Mesendoderm (in vitro differentiated cells): ENCODE results near the gene AP4M1.
"Not testable (repeated sequence)": the region's sequence is repeated elsewhere in the genome, so short reads cannot be mapped to it uniquely, and the experiment has no call there.

Source experiments
- DNase-seq: peaks from one replicate; pipeline ENCODE4 v3.0.0; 2013
- H2AK5ac ChIP-seq: 2 replicates; pipeline ENCODE4 v1.6.1; 2013; ENCODE audit warnings: low read length, inconsistent platforms
- H2BK120ac ChIP-seq: 2 replicates; pipeline ENCODE4 v1.6.1; 2013; ENCODE audit warnings: low read depth, mild to moderate bottlenecking, low read length, moderate library complexity, mixed read lengths
- H2BK15ac ChIP-seq: replicated peaks from 2 replicates; pipeline ENCODE4 v1.6.1; 2013; ENCODE audit warnings: low read depth, mild to moderate bottlenecking, moderate library complexity
- H2BK5ac ChIP-seq: 2 replicates; pipeline ENCODE4 v1.6.1; 2013; ENCODE audit warnings: low read length, inconsistent platforms
- H3K18ac ChIP-seq: 2 replicates; pipeline ENCODE4 v1.6.1; 2013; ENCODE audit warnings: mild to moderate bottlenecking, low read length, mixed read lengths
- H3K23ac ChIP-seq: one replicate; pipeline ENCODE4 v1.6.1; 2013; ENCODE audit warnings: low read length
- H3K27ac ChIP-seq: 2 replicates; pipeline ENCODE4 v1.5.1; 2013; ENCODE audit warnings: low read depth, mild to moderate bottlenecking, inconsistent platforms, low read length, moderate library complexity
- H3K27me3 ChIP-seq: 2 replicates; pipeline ENCODE4 v1.6.1; 2013; ENCODE audit warnings: low read length, control low read depth, mild to moderate bottlenecking, inconsistent platforms; ENCODE audit not compliant: insufficient read depth, poor library complexity
- H3K36me3 ChIP-seq: 2 replicates; pipeline ENCODE4 v1.6.1; 2013; ENCODE audit warnings: low read length, inconsistent platforms; ENCODE audit not compliant: control insufficient read depth, insufficient read depth
- H3K4ac ChIP-seq: one replicate; pipeline ENCODE4 v1.6.1; 2013; ENCODE audit warnings: low read depth, mild to moderate bottlenecking, low read length, moderate library complexity
- H3K4me1 ChIP-seq: 2 replicates; pipeline ENCODE4 v1.6.1; 2013; ENCODE audit warnings: low read depth, low read length, inconsistent platforms; ENCODE audit not compliant: control insufficient read depth
- H3K4me2 ChIP-seq: 2 replicates; pipeline ENCODE4 v1.6.1; 2013; ENCODE audit warnings: low read length
- H3K4me3 ChIP-seq: 2 replicates; pipeline ENCODE4 v1.5.1; 2013; ENCODE audit warnings: mild to moderate bottlenecking, low read length
- H3K56ac ChIP-seq: one replicate; pipeline ENCODE4 v1.6.1; 2013; ENCODE audit warnings: low read length
- H3K79me1 ChIP-seq: 2 replicates; pipeline ENCODE4 v1.6.1; 2013; ENCODE audit warnings: low read length, inconsistent platforms
- H3K79me2 ChIP-seq: 2 replicates; pipeline ENCODE4 v1.6.1; 2013; ENCODE audit warnings: mild to moderate bottlenecking, low read length; ENCODE audit not compliant: control insufficient read depth, insufficient read depth
- H3K9ac ChIP-seq: 2 replicates; pipeline ENCODE4 v1.6.1; 2013; ENCODE audit warnings: low read length, inconsistent platforms
- H4K5ac ChIP-seq: one replicate; pipeline ENCODE4 v1.6.1; 2013; ENCODE audit warnings: low read length
- H4K8ac ChIP-seq: one replicate; pipeline ENCODE4 v1.6.1; 2013; ENCODE audit warnings: low read depth, mild to moderate bottlenecking, control low read depth, low read length, moderate library complexity
- WGBS: extraction: QIAGEN DNeasy Blood & Tissue Kit; methylation state at CpG from one replicate; pipeline ENCODE4 v1.1.7; 2013; ENCODE audit warnings: low lambda C conversion rate, missing lambda C conversion rate; ENCODE audit not compliant: insufficient coverage; ENCODE audit errors: extremely low coverage; 5-methylcytosine and 5-hydroxymethylcytosine counted together

The AP4M1 gene

GRCh38 chr7:100128637-100128963 is 27.2 kb downstream of the AP4M1 start:
- Histone ChIP-seq H4K5ac (no peak overlapping the region), H2BK15ac (no peak overlapping the region), H3K56ac (no peak overlapping the region), H3K27ac (no peak overlapping the region), H3K9ac (no peak overlapping the region), H3K4me1 (peaks cover 2% of the 10 kb centered on the region), H2BK5ac (no peak overlapping the region), H2BK120ac (no peak overlapping the region), H3K4me2 (no peak overlapping the region), H4K8ac (no peak overlapping the region), H3K27me3 (no peaks in the 10 kb centered on the region), H3K4ac (no peak overlapping the region), H3K36me3 (no peaks in the 10 kb centered on the region), H2AK5ac (no peak overlapping the region), H3K23ac (no peak overlapping the region), H3K79me2 (no peaks in the 10 kb centered on the region), H3K4me3 (no peak overlapping the region), H3K79me1 (no peaks in the 10 kb centered on the region), H3K18ac (no peak overlapping the region)
- WGBS, result no CpG with 5 or more reads among the region's 1 CpG
- DNase-seq, result no peak

GRCh38 chr7:100130220-100130607 is 28.8 kb downstream of the AP4M1 start:
- not testable (repeated sequence) for H4K5ac ChIP-seq, H3K18ac ChIP-seq, H3K36me3 ChIP-seq, H3K4me1 ChIP-seq, H3K4me2 ChIP-seq, H3K9ac ChIP-seq, H3K79me1 ChIP-seq, H3K23ac ChIP-seq, H2BK5ac ChIP-seq, H2BK15ac ChIP-seq, H3K56ac ChIP-seq, H2BK120ac ChIP-seq, H2AK5ac ChIP-seq, H3K27me3 ChIP-seq, H3K4me3 ChIP-seq, H3K27ac ChIP-seq, DNase-seq, H4K8ac ChIP-seq, H3K4ac ChIP-seq, H3K79me2 ChIP-seq
- WGBS, result no CpG with 5 or more reads among the region's 1 CpG

GRCh38 chr7:100130608-100131453 is 29.4 kb downstream of the AP4M1 start:
- Histone ChIP-seq H3K18ac (no peak overlapping the region), H3K79me1 (no peaks in the 10 kb centered on the region), H4K8ac (no peak overlapping the region), H4K5ac (no peak overlapping the region), H3K4ac (no peak overlapping the region), H3K27me3 (no peaks in the 10 kb centered on the region), H3K56ac (peak overlapping the region; percentile 52), H3K36me3 (no peaks in the 10 kb centered on the region), H3K27ac (no peak overlapping the region), H2BK15ac (no peak overlapping the region), H3K4me3 (no peak overlapping the region), H3K4me1 (peaks cover 2% of the 10 kb centered on the region), H3K9ac (peak overlapping the region; percentile 67), H3K79me2 (no peaks in the 10 kb centered on the region), H3K23ac (no peak overlapping the region), H2AK5ac (no peak overlapping the region), H2BK5ac (no peak overlapping the region), H2BK120ac (no peak overlapping the region), H3K4me2 (peak overlapping the region; percentile 42)
- no CpG with 5 or more reads among the region's 24 CpGs for WGBS
- DNase-seq, result peak; percentile 88

DNA sequence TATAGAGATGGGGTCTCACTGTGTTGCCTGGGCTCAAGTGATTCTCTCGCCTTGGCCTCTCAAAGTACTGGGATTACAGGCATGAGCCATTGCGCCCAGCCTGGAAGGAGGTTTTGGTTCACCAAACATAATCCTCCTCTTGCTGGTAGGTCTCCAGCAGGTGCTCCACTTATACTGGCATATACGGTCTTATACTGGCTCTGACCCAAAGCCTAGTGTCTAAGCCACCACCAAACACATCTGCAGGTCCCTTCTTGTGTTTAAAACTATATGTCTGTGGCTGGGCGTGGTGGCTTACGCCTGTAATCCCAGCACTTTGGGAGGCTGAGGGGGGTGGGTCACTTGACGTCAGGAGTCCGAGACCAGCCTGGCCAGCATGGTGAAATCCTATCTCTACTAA is 30.7 kb downstream of the AP4M1 start:
- DNase-seq, result no peak
- Histone ChIP-seq H2BK15ac (no peak overlapping the region), H3K56ac (no peak overlapping the region), H3K79me1 (no peaks in the 10 kb centered on the region), H3K79me2 (no peaks in the 10 kb centered on the region), H3K4ac (no peak overlapping the region), H2AK5ac (no peak overlapping the region), H3K9ac (no peak overlapping the region), H4K5ac (no peak overlapping the region), H3K4me2 (no peak overlapping the region), H3K18ac (no peak overlapping the region), H2BK5ac (no peak overlapping the region), H4K8ac (no peak overlapping the region), H3K4me3 (no peak overlapping the region), H2BK120ac (no peak overlapping the region), H3K36me3 (no peaks in the 10 kb centered on the region), H3K23ac (no peak overlapping the region), H3K27ac (no peak overlapping the region), H3K27me3 (no peaks in the 10 kb centered on the region), H3K4me1 (peaks cover 2% of the 10 kb centered on the region)
- no CpG with 5 or more reads among the region's 7 CpGs for WGBS

- DNase-seq, result peak; percentile 74
- Histone ChIP-seq H4K5ac (no peak overlapping the region), H2AK5ac (no peak overlapping the region), H2BK120ac (no peak overlapping the region), H3K27ac (no peak overlapping the region), H4K8ac (no peak overlapping the region), H3K4ac (no peak overlapping the region), H3K9ac (no peak overlapping the region), H3K27me3 (no peaks in the 10 kb centered on the region), H3K23ac (no peak overlapping the region), H3K4me3 (no peak overlapping the region), H3K18ac (no peak overlapping the region), H3K4me2 (no peak overlapping the region), H3K79me1 (no peaks in the 10 kb centered on the region), H3K79me2 (no peaks in the 10 kb centered on the region), H2BK15ac (no peak overlapping the region), H3K36me3 (no peaks in the 10 kb centered on the region), H3K4me1 (peaks cover 2% of the 10 kb centered on the region), H2BK5ac (no peak overlapping the region), H3K56ac (no peak overlapping the region)
- no CpG with 5 or more reads among the region's 3 CpGs for WGBS
These were observed 31.3 kb downstream of the AP4M1 start for GRCh38 chr7:100132697-100133151.
